NCI-H69 (cell line): ENCODE data around the gene STAT4.
A peak's percentile ranks its signal among the peaks of the same experiment; 100 is the strongest.

Experiments used
- DNase-seq: peaks from one replicate; lab custom pipeline; 2025; lab: John Stamatoyannopoulos, UW

The STAT4 gene

GRCh38 chr2:191081411-191082155 lies 69.2 kb downstream of the STAT4 start:
- no peak for DNase-seq

DNA sequence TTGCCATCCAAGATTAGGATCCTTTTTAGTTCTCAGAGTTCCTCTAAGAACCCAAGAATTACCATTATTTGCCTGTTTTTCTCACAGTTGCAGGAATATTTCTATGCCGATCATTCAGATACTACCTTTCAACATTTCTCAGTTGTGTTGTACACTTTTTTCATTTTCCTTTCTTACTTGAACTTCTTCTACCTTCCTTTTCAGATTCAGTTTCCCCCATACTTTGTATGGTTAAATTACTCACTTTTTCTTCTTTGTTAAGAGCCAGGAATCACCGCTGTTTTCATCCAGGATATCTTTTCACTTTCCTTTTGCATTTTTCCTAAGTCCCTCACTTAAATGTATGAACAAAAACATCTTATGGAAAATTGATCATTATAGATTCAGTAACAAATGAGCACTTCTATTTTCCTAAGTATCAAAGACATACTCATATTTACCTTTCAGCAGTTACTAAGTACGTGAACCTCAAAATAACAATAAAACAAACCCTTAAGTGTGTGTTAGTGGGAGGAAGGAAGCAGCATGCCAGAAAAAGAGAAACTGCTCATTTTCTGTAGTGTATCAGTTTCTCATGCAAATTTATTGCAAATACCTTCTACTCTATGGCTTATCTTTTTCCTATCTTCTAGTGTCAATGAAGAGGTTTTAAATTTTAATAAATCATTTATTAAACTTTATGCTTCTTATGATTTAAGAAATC lies 72.5 kb downstream of the STAT4 start:
- no peak for DNase-seq

GRCh38 chr2:191070276-191070675 lies 80.5 kb downstream of the STAT4 start:
- DNase-seq: no peak

DNA sequence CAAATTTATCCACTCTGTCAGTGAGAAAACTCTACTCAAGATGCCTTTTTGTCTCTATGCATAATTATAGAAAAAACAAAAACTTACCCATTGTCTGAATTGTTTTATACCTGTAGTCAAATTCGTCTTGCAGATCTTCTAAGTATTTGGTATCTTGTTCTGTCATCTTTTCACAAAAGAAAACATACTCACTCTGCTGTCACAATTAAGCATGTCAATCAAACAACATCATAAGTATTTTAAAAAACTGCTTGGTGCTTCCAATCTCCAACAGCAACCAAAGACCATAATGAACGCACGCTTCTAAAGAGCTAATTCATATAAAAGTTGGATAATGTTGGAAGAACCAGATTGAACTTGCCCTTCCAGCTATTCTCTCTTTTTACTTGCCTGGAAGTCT lies 81.2 kb downstream of the STAT4 start:
- no peak for DNase-seq

- DNase-seq: no peak
Measured at GRCh38 chr2:191066919-191067233, 83.9 kb downstream of the STAT4 start.

- no peak for DNase-seq
Measured at GRCh38 chr2:191066197-191066918, 84.4 kb downstream of the STAT4 start.

GRCh38 chr2:191065785-191066184 lies 85.0 kb downstream of the STAT4 start:
- no peak for DNase-seq

- no peak for DNase-seq
Measured at GRCh38 chr2:191064590-191064989, 86.2 kb downstream of the STAT4 start.

DNA sequence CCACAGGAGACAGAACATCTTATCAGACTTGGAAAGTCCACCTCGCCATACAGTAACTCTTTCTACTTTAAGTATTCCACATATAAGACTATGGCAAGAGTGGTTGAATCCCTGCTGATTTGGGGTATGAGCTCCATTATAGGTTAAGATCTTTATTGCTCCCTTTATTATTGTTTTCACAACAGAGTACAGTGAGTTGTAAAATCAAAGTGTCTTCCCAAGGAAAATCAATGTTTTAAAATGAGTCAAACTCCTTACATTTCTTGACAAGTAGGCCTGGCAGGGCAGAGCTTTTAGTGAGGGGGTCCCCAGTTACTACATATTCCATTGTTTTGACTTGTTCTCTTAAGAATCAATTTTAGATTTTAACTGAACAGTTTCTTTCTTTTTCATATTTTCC lies 87.2 kb downstream of the STAT4 start:
- no peak for DNase-seq

DNA sequence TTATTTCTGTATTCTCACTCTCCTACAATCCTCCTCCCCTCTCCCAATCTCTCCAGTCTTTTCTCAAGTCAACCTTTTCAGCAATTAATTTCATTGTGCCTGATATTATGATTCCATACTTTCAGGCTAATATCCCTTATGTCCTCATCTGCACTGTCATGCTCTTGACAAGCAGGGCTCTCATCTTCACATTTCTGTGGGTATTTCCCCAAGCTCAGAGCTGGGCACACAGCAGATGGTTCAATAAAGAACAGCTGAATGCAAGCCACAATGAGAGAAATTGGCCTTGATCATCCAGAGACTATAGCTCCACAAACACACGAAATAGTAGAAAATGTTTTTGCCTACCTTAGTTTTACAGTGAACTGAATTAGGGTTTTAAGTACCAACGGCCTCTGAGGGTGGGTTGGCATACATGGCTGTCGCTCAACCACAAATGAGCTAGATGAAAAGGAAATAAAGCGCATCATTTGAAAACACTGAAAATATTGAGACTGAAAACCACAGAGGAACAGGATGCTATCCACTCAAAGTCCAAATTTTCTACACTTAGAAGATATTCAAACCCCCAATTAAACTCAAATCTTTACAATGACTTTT lies 89.3 kb downstream of the STAT4 start:
- peak; percentile 8 for DNase-seq

DNA sequence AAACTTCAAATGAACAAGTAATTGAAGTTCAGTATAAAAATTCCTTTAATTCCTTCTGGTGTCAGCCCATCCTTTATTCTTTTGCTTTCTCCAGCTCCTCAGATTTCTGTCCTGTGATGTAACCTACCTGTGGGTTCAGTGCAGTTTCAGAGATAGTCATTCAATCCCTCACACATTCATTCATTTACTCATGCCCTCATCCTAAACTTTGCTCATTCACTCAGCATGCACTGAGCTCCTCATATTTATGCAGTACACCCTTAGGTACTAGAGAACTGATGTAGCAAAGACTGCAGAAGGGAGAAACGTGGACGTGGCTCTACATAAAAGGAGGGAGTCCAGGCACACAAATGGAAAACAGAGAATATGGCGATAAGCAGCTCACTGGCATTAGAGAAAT lies 91.5 kb downstream of the STAT4 start:
- no peak for DNase-seq

GRCh38 chr2:191056228-191056627 lies 94.6 kb downstream of the STAT4 start:
- DNase-seq: no peak

- DNase-seq: no peak
Measured at GRCh38 chr2:191053256-191053655, 97.5 kb downstream of the STAT4 start.

DNA sequence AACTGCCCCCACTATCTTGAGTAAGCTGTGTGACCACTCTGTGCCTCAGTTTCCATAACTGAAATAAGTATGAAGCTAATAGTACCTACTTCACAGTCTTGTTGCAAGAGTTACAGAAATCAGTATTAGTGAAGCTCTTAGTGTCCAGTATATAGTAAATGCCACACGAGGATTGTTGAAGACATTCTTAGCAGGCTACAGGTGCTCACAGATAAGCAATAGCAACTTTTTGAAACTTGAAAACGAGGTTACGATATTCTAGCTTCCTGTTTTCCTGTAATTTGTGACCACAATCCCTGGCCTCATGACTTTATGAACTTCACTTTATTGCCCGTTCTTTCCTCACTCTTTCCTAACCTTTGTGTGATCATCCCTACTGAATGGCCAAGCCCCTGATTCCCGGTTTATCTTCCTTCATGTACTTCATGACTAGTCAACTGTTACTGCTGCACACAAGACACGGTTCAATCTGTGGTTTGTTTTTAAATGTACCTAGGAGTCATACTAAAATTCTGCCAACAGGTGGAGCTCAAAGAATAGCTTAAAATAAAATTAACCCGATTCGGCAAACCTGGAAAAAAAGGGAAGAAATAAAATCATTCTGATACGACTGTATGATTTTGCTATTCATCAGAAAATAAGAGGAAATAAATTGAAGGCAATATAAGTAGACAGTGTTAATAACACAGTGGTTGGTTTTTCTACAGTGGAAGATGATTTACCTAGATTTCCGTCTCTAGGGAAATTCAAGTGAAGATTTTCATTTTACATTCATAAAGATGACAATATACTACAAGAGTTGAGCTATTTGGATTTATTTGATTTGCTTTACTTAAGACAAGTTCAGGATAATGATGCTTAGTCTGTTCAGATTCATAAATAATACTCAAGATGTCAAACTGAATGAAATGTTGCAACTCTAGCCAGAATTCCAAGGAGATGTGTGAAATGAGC lies 98.7 kb downstream of the STAT4 start:
- DNase-seq: peak; percentile 55

GRCh38 chr2:191051177-191051576 lies 99.6 kb downstream of the STAT4 start:
- DNase-seq: no peak

DNA sequence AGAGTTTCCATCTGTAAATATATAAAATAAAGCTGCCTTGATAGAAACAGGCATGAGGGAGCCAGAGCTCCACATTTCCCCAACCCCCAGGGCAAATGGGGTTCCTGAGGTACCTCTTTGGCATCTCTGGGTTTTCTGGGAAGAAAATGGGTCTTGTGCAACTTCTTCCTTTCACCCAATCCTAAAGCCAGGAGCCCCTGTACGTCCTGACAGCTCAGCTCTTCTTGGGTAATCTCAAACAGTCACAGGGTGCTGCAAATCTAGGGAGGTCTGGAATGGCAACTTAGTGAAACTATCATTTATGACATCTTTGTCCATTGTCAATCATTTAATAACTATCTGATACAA lies 100.2 kb downstream of the STAT4 start:
- no peak for DNase-seq

- peak; percentile 89 for DNase-seq
Measured at GRCh38 chr2:191049728-191050639, 100.8 kb downstream of the STAT4 start.

DNA sequence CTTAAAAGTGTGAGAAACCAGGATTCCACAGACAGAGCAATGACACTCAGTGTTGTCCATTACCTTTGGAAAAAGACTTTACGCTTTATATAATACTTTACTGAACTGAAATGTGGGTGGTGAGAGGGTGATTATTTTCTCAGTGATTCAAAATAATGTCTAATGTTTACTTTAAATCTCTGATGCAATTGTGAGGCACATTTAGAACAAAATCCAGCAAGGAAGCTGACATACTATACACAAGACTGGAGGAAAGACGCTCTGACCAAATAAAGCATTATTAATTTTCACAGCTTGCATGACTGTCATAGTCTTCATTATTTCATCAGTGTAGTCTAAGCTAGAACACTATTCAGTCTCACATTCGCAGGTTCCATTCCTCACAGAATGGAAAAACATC lies 102.7 kb downstream of the STAT4 start:
- DNase-seq: no peak

GRCh38 chr2:191045141-191045540 lies 105.7 kb downstream of the STAT4 start:
- no peak for DNase-seq

DNA sequence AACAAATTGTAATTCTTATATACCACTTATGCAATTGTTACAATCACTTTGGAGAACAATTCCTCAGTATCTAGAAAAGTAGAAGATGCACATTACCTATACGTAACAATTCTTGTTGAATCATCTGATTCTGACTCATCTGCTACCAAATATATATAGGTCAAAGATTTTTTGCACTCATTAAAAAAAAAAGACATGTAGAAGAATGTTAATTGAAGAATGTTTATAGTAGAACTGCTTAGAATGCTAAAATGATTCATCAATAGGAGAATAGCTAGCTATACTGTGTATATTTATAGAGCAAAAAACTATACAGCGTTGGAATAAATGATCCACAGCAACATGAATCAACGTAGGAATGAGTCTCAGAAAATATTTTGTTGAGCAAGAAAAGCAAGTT lies 107.4 kb downstream of the STAT4 start:
- no peak for DNase-seq
